IPS-18a (cell line): Measurements from ENCODE around the gene PAX7.

Experiments
- H3K27ac ChIP-seq: one replicate; pipeline ENCODE4 v1.5.1; 2013; ENCODE audit warnings: low read length
- H3K27me3 ChIP-seq: one replicate; pipeline ENCODE4 v1.6.1; 2013; ENCODE audit warnings: mild to moderate bottlenecking, low read length; ENCODE audit not compliant: control insufficient read depth, insufficient read depth
- H3K36me3 ChIP-seq: one replicate; pipeline ENCODE4 v1.6.1; 2013; ENCODE audit warnings: low read depth, low read length; ENCODE audit not compliant: control insufficient read depth
- H3K4me1 ChIP-seq: one replicate; pipeline ENCODE4 v1.6.1; 2013; ENCODE audit warnings: low read depth, low read length; ENCODE audit not compliant: control insufficient read depth
- H3K4me3 ChIP-seq: one replicate; pipeline ENCODE4 v1.5.1; 2013; ENCODE audit warnings: low read length
- H3K9ac ChIP-seq: one replicate; pipeline ENCODE4 v1.6.1; 2013; ENCODE audit warnings: mild to moderate bottlenecking, low read length, moderate library complexity
- H3K9me3 ChIP-seq: one replicate; pipeline ENCODE4 v1.6.1; 2013; ENCODE audit warnings: low read depth, low read length; ENCODE audit not compliant: control insufficient read depth

PAX7 gene

DNA sequence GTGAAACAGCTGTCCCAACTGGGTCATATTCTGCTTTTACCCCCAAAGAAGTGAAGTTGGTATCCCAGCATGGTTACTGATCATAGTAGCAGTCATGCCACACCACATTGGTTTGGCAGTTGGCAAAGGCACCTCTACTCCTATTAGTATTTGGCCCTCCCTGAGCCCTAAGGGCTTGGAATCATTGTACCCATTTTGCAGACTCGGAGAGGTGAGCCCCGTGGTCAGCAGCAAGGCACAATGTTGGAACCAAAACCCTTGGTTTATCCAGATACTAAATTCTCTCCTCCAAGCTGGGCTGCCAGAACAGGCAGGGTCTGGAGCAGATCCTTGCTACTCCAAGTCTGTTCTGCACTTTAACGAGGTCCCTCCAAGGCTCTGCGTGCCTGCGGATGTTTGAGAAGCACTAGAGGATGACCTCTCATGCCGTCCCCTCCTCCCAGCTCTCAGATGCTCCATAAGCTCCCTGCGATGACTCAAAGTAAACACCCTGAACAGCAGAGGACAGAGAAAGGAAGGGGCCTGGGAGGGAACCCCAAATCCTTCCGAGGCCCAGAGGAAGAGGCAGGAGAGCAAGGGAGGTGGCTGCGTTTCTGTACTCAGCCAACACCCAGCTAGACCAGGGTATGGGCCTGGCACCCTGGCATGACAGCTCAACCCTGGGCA is 89.3 kb downstream of the PAX7 start:
- Histone ChIP-seq H3K27ac (no peak overlapping the region), H3K9ac (no peak overlapping the region), H3K27me3 (peaks cover 57% of the 10 kb centered on the region), H3K4me3 (no peak overlapping the region), H3K9me3 (no peaks in the 10 kb centered on the region), H3K4me1 (no peaks in the 10 kb centered on the region), H3K36me3 (no peaks in the 10 kb centered on the region)

DNA sequence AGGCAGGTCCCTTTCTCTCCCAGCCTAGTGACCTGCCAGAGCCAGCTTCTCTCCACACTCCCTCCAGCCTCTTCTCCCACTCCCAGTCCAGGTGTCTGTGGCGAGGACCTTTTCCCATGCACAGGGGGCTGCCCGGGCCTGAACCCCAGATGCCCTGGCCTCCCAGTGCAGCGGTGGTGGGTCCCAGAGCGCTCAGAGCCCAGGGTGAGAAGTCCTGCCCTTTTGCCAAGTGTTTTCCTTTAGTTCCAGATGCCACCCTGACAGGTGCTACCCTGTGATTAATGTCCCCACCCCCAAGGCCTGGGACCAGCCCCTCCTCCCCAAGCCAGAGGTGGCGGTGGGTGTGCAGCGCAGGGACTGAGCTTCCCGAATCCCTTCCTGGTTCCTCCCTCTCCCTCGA is 90.4 kb downstream of the PAX7 start:
- Histone ChIP-seq H3K27me3 (peaks cover 46% of the 10 kb centered on the region), H3K4me1 (peaks cover 3% of the 10 kb centered on the region), H3K9me3 (no peaks in the 10 kb centered on the region), H3K9ac (no peak overlapping the region), H3K4me3 (no peak overlapping the region), H3K36me3 (no peaks in the 10 kb centered on the region), H3K27ac (no peak overlapping the region)

DNA sequence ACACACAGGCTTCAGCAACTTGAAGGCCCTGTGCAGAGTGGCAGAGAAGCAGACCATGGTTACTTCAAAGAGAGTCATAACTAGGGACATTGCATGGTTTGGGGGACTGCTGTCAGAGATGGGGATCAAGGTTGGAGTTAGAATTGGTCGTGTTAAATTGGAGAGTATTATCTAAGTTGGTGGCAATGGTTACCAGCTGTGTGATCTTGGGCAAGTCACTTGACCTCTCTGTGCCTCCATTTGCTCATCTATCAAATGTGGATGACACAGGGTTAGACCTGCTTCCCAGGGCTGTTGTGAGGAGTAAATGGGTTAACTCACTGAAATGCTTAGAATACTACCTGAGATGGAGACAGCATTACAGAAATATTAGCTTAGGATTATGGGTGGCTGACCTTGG is 91.1 kb downstream of the PAX7 start:
- Histone ChIP-seq H3K27ac (no peak overlapping the region), H3K4me1 (peaks cover 3% of the 10 kb centered on the region), H3K27me3 (peaks cover 39% of the 10 kb centered on the region), H3K9me3 (no peaks in the 10 kb centered on the region), H3K9ac (no peak overlapping the region), H3K4me3 (no peak overlapping the region), H3K36me3 (no peaks in the 10 kb centered on the region)

DNA sequence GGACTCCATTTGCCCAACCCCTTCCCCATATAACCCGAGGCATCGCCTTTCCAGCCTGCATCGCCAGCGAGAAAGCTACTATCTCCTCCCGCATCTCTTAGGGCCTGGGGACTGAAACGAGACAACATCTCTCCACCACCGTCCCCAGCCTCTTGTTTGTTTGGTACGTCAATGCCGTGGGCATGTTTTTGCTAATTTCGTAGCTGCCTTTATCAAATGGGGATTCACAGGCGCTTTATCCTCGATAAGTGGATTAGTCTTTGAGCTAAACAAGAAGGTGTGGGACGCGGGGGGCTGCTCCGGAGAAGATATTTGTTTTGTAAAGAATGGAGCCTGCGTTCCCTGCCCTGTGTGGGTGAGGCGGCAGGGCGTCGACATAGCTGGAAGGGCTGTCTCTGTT is 91.6 kb downstream of the PAX7 start:
- H3K9ac ChIP-seq, result no peak overlapping the region
- peaks cover 34% of the 10 kb centered on the region for H3K27me3 ChIP-seq
- H3K4me1 ChIP-seq, result peaks cover 3% of the 10 kb centered on the region

DNA sequence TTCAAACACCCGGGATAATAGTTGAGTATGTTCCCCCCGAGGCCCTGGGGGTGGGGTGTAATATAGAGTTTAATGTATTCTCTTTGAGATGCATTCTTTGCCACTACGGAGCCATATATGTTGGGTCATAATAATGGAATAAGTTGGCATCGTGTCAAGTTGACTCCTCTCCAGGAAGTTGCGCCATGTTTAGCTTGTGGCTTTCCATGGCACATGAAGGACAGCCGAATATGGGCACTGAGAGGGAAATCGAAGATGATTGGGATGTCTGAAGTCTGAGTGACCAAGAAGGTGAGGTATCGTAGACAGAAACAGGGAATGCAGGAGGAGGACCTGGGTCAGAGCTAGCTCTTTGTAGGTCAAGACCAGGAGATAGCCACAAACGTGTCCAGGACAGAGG is 92.6 kb downstream of the PAX7 start:
- Histone ChIP-seq H3K9ac (no peak overlapping the region), H3K27ac (no peak overlapping the region), H3K4me3 (no peak overlapping the region), H3K4me1 (peaks cover 3% of the 10 kb centered on the region), H3K27me3 (peaks cover 24% of the 10 kb centered on the region), H3K36me3 (no peaks in the 10 kb centered on the region), H3K9me3 (no peaks in the 10 kb centered on the region)

More for the DNA sequence above, 91.6 kb downstream of the PAX7 start:
- H3K27ac ChIP-seq, result no peak overlapping the region
- no peak overlapping the region for H3K4me3 ChIP-seq
- no peaks in the 10 kb centered on the region for H3K9me3 ChIP-seq
- no peaks in the 10 kb centered on the region for H3K36me3 ChIP-seq

DNA sequence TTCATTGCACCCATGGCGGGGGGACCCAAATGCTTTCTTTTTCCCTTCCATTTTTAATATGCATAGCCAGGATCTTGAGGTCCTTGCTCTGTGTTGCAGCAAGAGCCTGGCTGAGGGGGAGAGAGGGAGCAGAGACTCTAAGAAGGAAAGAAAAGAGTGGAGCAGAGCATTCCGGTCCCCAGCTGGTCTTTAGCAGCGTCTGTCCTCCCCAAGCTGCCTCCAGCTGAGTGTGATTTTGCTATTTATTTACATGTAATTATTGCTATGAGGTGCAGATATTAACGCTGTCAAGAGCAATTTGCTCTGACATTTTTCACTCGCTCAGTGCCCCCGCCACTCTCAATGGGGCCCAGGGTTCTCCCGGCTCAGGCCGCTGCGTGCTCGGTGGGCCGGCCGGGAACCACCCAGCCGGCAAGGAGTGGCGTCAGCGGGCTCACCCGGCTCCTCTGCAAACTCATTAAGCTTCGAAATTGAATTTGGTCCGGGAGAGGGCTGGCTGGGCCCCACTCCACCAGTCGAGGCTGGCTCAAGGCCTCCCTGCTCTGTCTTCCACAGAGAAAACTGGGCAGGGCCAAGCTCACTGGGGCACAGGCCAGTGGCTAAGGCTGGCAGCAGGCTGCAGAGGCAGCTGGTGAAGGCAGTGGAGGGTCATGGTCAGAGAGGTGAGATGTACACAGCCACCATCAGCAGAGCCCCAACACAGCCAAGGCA is 93.2 kb downstream of the PAX7 start:
- H3K36me3 ChIP-seq, result no peaks in the 10 kb centered on the region
- no peak overlapping the region for H3K27ac ChIP-seq
- peaks cover 18% of the 10 kb centered on the region for H3K27me3 ChIP-seq
- no peak overlapping the region for H3K4me3 ChIP-seq
- H3K4me1 ChIP-seq, result peaks cover 3% of the 10 kb centered on the region
- H3K9ac ChIP-seq, result no peak overlapping the region
- H3K9me3 ChIP-seq, result no peaks in the 10 kb centered on the region

DNA sequence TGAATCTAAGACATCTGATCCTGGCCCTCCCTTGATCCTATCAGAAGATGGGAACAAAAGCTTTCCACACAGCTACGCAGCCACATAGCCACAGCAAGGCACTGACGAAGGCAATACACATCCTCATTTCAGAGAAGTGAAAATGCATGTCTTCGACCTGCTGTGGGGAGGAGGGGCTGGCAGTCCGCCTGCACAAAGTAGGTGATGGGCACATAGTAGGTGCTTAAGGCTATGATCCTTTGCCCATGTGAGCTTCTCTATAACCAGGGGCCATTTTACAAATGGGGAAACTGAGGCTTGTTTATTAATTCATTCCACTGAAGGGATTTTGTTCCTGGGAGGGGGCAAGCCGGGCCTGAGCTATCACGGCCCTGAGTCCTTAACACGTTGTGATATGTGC is 94.2 kb downstream of the PAX7 start:
- Histone ChIP-seq H3K27ac (no peak overlapping the region), H3K9me3 (no peaks in the 10 kb centered on the region), H3K27me3 (peaks cover 10% of the 10 kb centered on the region), H3K9ac (no peak overlapping the region), H3K36me3 (no peaks in the 10 kb centered on the region), H3K4me1 (peaks cover 3% of the 10 kb centered on the region), H3K4me3 (no peak overlapping the region)

DNA sequence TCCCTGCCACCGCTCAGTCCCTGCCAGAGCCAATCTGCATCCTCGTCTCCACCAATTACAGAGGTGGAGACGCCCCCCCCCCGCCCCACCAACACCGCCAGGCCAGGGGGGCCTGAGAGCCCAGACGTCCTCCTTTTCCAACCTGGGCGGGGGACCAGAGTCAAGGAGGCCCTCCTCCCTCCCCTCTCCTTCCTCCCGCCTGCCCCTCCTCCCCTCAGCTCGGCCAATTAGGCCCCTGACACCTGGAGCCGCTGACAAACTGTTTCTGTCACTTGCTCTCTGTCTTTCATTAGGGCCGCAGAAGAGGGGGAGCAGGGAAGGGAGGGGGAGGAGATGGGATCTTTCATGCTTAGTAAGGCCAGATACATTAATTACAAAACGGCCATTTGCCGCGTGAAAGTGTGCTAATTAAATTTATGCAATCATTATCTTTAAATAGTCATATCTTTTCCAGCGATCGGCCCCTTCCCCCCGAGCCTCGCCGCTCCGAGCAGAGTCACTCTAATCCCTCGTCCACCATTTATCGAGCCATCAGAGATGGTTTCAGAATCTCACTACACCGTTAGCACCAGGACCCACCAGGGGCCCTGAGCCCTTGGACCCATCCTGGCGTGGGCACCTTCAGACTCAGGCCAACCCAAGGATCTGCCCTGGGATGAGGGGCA is 94.7 kb downstream of the PAX7 start:
- no peak overlapping the region for H3K9ac ChIP-seq
- no peak overlapping the region for H3K4me3 ChIP-seq
- H3K9me3 ChIP-seq, result no peaks in the 10 kb centered on the region
- H3K27me3 ChIP-seq, result peaks cover 10% of the 10 kb centered on the region
- H3K27ac ChIP-seq, result no peak overlapping the region
- peaks cover 3% of the 10 kb centered on the region for H3K4me1 ChIP-seq
- no peaks in the 10 kb centered on the region for H3K36me3 ChIP-seq

DNA sequence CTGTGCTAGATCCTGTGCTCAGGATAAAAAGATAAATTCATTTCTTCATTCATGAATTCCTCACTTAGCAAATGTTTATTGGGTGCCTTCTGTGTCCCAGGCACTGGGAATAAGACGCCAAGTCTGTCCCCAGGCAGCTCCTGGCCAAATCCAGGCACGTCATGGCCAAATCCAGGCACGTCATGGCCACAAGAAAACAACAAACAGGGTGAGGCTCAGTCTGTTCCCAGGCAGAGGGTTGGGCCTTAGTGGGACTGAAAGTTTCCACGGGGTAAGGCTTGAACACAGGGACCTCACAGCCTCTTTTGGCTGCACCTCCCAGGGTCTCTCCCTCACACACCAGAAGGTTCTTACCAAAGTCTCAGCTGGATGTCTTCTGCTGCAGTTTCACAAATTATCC is 95.7 kb downstream of the PAX7 start:
- Histone ChIP-seq H3K9me3 (no peaks in the 10 kb centered on the region), H3K27me3 (peaks cover 10% of the 10 kb centered on the region), H3K27ac (no peak overlapping the region), H3K4me1 (peaks cover 3% of the 10 kb centered on the region), H3K9ac (no peak overlapping the region), H3K36me3 (no peaks in the 10 kb centered on the region), H3K4me3 (no peak overlapping the region)

DNA sequence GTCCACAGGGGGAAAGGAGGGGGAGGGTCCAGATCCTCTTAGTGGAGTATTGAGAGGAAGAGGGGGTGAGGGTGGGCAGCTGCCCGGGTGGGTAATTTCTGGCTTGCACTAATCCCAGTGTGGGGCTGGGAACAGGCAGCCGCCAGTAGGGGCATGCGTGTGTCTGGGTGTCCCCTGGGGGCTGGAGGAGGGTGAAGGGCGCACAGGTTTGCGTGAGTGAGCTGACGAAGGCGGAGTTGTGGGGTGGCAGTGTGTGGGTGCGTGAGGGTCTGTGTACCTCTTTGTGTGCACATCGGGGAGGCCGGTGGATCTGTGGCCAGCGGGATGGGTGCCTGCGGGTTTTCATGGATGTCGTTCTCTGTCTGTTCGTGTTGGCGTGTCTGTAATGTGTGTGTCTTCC is 97.3 kb downstream of the PAX7 start:
- H3K9me3 ChIP-seq, result no peaks in the 10 kb centered on the region
- H3K27ac ChIP-seq, result no peak overlapping the region
- H3K4me3 ChIP-seq, result no peak overlapping the region
- H3K36me3 ChIP-seq, result no peaks in the 10 kb centered on the region
- H3K9ac ChIP-seq, result no peak overlapping the region
- H3K27me3 ChIP-seq, result peaks cover 5% of the 10 kb centered on the region
- H3K4me1 ChIP-seq, result peaks cover 3% of the 10 kb centered on the region

DNA sequence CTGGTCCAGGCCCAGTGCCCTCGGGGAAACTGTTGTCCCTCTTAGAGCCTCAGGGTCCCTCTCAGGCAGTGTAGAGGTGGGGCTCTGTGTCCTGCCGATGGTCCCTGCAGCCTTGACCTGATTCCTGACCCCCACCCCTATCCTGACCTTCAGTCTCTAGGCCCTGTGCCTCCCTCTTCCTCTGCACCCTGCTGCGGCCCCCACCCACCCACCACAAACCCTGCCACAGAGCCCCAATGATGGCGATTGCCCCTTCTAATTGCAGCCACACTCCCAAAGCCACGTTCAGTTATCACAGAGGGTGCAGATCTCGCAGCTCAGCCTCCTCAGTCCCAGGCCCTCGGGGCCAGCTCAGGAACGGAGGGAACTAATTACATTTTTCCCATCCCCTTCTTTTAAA is 99.7 kb downstream of the PAX7 start:
- H3K4me3 ChIP-seq, result no peak overlapping the region
- no peaks in the 10 kb centered on the region for H3K27me3 ChIP-seq
- peaks cover 3% of the 10 kb centered on the region for H3K4me1 ChIP-seq
- H3K9me3 ChIP-seq, result no peaks in the 10 kb centered on the region
- H3K27ac ChIP-seq, result no peak overlapping the region
- H3K9ac ChIP-seq, result no peak overlapping the region
- H3K36me3 ChIP-seq, result no peaks in the 10 kb centered on the region
